Gastrocnemius medialis (tissue), 4 donors: ENCODE results near the gene SH2D6. TPM values are rescaled to one million over a fixed set of nuclear protein-coding genes. Genes with fewer than 3 reads are reported as not detected.
A peak's percentile ranks its signal among the peaks of the same experiment; 100 is the strongest.

Experiments used
- ATAC-seq, 2 donors: fragments of 150-250 bp; one replicate each; pipeline ENCODE4 v1.9.1; 2016
- DNase-seq, 2 donors: peaks; one replicate each; pipeline ENCODE4 v3.0.0-alpha.2; 2019
- H3K27ac ChIP-seq, 4 donors: fragments of 200-600 bp; sonication (generic); 1 replicate in 1 of 4; 2 replicates in 3 of 4; pipeline ENCODE4 v1.5.1; 2016 to 2018; ENCODE audit warnings: mild to moderate bottlenecking in 2 of 4, moderate library complexity in 1 of 4
- H3K27me3 ChIP-seq, 3 donors: fragments of 200-600 bp; sonication (generic) in 2 of 3; 1 replicate in 1 of 3; 2 replicates in 2 of 3; pipeline versions ENCODE4 v1.5.1 to v1.6.0; 2016 to 2019; ENCODE audit warnings: mild to moderate bottlenecking in 1 of 3, moderate library complexity in 1 of 3
- H3K36me3 ChIP-seq, 2 donors: fragments of 200-600 bp; sonication (generic) in 1 of 2; one replicate each; pipeline ENCODE4 v1.5.1; 2017 to 2018
- H3K4me1 ChIP-seq, 2 donors: fragments of 200-600 bp; sonication (generic) in 1 of 2; one replicate each; pipeline ENCODE4 v1.5.1; 2016 to 2017; ENCODE audit warnings: mild to moderate bottlenecking in 2 of 2
- H3K4me3 ChIP-seq, 4 donors: fragments of 200-600 bp; sonication (generic) in 3 of 4; 1 replicate in 1 of 4; 2 replicates in 3 of 4; pipeline ENCODE4 v1.5.1; 2016 to 2019; ENCODE audit warnings: mild to moderate bottlenecking in 2 of 4
- H3K9me3 ChIP-seq, 3 donors: fragments of 200-600 bp; sonication (generic) in 2 of 3; 1 replicate in 1 of 3; 2 replicates in 2 of 3; pipeline ENCODE4 v1.5.1; 2016 to 2019
- POLR2A ChIP-seq, 2 donors: fragments of 450-650 bp; IDR thresholded peaks; one replicate each; pipeline ENCODE4 v1.6.1; 2017; ENCODE audit warnings: antibody characterized with exemption in 2 of 2, mild to moderate bottlenecking in 2 of 2, moderate library complexity in 2 of 2
- in situ Hi-C, 4 donors: fragments of 200-750 bp; cut with MboI; loops; one replicate each; pipeline versions ENCODE4 v1.15.0 to v1.8.0; 2017; ENCODE audit warnings: low sequenced_read_pairs in 4 of 4
- intact Hi-C: fragments of 100-400 bp; cut with DNase I; formaldehyde crosslinking; loops from one replicate; pipeline ENCODE4 v1.15.1; 2023; ENCODE audit warnings: low total_unique reads
- total RNA-seq, 4 donors: library from RNA; depleted of rRNA; stranded (reverse); fragments of >200 nt; gene quantifications; one replicate each; pipeline versions ENCODE4 v1.1.0 to v1.2.3, GENCODE V29; 2016
- TF ChIP-seq, protein P1 (sequence below), 5 experiments: fragments of 450-650 bp in 3 of 5; fragments of 200-600 bp in 2 of 5; sonication (generic) in 2 of 5; IDR thresholded peaks in 4 of 5; conservative IDR thresholded peaks in 1 of 5; 1 replicate in 4 of 5; 2 replicates in 1 of 5; pipeline ENCODE4 v1.5.1; 2016 to 2019; ENCODE audit warnings: antibody characterized with exemption in 5 of 5, mild to moderate bottlenecking in 3 of 5, moderate library complexity in 3 of 5

SH2D6 gene
- total RNA-seq, 4 donors from 2014 or later: 3.5 TPM; not detected in 3

DNA sequence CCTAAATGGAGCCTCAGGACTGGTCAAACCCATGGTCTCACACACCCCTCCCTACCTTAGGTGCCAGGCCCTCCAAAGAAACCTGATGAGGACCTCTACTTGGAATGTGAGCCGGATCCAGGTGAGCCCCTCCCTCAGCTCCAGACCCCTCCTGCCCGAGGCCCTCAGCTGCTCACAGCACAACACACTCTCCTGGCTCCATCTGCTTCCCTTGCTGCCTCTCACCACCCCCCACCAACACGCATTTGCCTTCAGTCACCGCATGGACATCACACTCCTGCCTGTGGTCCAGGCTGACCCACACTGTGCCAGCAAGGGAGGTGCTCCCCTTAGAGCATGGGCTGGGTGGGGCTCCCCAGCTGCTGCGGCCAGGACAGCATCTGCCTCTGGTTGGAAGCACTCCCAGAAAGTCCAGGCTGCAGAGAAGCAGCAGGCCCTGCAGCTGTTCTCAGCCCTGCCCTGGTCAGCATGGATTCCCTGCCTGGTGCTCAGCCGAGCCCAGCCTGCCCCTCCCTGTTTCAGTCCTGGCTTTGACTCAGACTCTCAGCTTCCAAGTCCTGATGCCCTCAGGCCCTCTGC is 15.1 kb downstream of the SH2D6 start:
- Histone ChIP-seq H3K4me1 (peaks cover 28 to 50% of the 10 kb centered on the region in 2 donors), H3K27me3 (no peaks in the 10 kb centered on the region), H3K36me3 (no peaks in the 10 kb centered on the region), H3K27ac (peak overlapping the region; percentile 85 to 98 (median 96)), H3K9me3 (no peaks in the 10 kb centered on the region), H3K4me3 (peak overlapping the region in 1 of 4 donors; percentile 15)
- intact Hi-C loops (loop anchor here (1.0 kb wide), 2 partner anchors 72 to 106 kb away; partner anchors contain the start of gene MAT2A), in situ Hi-C loops (no loop called here)
- peak; percentile 96 to 99 for DNase-seq
- TF ChIP-seq, protein P1, sequence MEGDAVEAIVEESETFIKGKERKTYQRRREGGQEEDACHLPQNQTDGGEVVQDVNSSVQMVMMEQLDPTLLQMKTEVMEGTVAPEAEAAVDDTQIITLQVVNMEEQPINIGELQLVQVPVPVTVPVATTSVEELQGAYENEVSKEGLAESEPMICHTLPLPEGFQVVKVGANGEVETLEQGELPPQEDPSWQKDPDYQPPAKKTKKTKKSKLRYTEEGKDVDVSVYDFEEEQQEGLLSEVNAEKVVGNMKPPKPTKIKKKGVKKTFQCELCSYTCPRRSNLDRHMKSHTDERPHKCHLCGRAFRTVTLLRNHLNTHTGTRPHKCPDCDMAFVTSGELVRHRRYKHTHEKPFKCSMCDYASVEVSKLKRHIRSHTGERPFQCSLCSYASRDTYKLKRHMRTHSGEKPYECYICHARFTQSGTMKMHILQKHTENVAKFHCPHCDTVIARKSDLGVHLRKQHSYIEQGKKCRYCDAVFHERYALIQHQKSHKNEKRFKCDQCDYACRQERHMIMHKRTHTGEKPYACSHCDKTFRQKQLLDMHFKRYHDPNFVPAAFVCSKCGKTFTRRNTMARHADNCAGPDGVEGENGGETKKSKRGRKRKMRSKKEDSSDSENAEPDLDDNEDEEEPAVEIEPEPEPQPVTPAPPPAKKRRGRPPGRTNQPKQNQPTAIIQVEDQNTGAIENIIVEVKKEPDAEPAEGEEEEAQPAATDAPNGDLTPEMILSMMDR (IDR thresholded peaks at IDR 0.05 in 4 of 5, conservative IDR thresholded peaks at IDR 0.05 in 1 of 5): peak in 1 of 5 experiments; percentile 18
- TF ChIP-seq POLR2A (IDR thresholded peaks at IDR 0.05): peak; percentile 77
- peak; percentile 64 for ATAC-seq

DNA sequence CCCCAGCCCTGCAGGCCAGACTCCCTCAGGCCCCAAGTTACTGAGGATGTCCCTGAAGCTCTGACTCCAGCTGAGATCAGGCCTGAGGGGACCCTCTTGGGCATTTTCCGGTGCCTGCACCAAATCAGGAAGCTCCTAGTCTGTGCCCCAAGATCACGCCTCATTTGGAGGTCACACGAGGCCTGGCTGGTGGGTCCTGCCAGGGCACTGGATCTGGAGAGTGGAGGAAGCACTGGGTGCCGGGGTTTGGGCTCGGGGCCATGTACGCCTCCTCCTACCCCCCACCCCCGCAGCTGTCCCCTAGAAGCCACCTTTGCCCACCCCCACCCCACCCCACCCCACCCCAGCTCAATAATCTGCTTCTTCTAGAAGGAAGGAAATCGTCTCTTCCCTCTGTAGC is 16.2 kb downstream of the SH2D6 start:
- Histone ChIP-seq H3K27me3 (no peaks in the 10 kb centered on the region), H3K4me3 (no peak overlapping the region), H3K4me1 (peaks cover 31 to 54% of the 10 kb centered on the region in 2 donors), H3K27ac (peak overlapping the region; percentile 85 to 98 (median 96)), H3K36me3 (no peaks in the 10 kb centered on the region), H3K9me3 (no peaks in the 10 kb centered on the region)
- DNase-seq (peak in 1 of 2 donors; percentile 39), ATAC-seq (no peak)
- no peak for TF ChIP-seq POLR2A (IDR thresholded peaks at IDR 0.05)
- TF ChIP-seq, protein P1 (IDR thresholded peaks at IDR 0.05 in 4 of 5, conservative IDR thresholded peaks at IDR 0.05 in 1 of 5): no peak
- in situ Hi-C loops: no loop called here
- intact Hi-C loops: loop anchor here (5.0 kb wide), 1 partner anchor 168 kb away; the partner anchor contains the start of gene TMEM150A

DNA sequence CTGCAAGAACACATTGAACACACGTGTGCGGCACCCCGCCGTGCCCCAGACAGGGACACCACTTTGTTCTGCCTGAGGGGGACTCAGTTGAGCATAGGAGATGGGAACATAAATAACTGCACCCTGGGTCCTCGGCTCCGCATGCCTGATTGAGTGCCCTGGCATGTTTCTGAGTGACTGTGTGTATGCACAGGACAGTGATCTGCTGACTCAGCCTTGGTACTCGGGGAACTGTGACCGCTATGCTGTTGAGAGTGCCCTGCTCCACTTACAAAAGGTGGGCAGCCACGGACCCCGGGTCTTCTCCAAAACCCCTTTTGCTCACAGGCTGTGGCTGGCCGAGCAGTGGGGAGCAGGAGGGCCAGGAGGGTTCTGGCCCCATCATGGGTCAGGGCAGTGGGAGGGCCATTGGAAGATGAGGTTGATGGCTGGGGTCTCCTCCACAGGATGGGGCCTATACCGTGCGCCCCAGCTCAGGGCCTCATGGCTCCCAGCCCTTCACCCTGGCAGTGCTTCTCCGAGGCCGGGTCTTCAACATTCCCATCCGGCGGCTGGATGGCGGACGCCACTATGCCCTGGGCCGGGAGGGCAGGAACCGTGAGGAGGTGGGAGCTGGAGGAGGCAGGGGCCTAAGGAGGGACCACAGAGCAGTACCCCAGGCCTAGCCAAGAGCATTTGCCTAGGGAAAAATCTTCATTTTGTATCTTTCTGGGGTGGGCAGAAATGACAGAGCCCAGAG is 16.9 kb downstream of the SH2D6 start:
- ATAC-seq (no peak), DNase-seq (peak in 1 of 2 donors; percentile 44)
- intact Hi-C loops (loop anchor here (5.0 kb wide), 1 partner anchor 167 kb away; the partner anchor contains the start of gene TMEM150A), in situ Hi-C loops (no loop called here)
- H3K9me3 ChIP-seq: no peaks in the 10 kb centered on the region
- H3K36me3 ChIP-seq: no peaks in the 10 kb centered on the region
- no peak for TF ChIP-seq POLR2A (IDR thresholded peaks at IDR 0.05)
- TF ChIP-seq, protein P1 (IDR thresholded peaks at IDR 0.05 in 4 of 5, conservative IDR thresholded peaks at IDR 0.05 in 1 of 5): no peak
- peak overlapping the region; percentile 85 to 98 (median 96) for H3K27ac ChIP-seq
- peaks cover 31 to 54% of the 10 kb centered on the region in 2 donors for H3K4me1 ChIP-seq
- H3K4me3 ChIP-seq: no peak overlapping the region
- H3K27me3 ChIP-seq: no peaks in the 10 kb centered on the region

DNA sequence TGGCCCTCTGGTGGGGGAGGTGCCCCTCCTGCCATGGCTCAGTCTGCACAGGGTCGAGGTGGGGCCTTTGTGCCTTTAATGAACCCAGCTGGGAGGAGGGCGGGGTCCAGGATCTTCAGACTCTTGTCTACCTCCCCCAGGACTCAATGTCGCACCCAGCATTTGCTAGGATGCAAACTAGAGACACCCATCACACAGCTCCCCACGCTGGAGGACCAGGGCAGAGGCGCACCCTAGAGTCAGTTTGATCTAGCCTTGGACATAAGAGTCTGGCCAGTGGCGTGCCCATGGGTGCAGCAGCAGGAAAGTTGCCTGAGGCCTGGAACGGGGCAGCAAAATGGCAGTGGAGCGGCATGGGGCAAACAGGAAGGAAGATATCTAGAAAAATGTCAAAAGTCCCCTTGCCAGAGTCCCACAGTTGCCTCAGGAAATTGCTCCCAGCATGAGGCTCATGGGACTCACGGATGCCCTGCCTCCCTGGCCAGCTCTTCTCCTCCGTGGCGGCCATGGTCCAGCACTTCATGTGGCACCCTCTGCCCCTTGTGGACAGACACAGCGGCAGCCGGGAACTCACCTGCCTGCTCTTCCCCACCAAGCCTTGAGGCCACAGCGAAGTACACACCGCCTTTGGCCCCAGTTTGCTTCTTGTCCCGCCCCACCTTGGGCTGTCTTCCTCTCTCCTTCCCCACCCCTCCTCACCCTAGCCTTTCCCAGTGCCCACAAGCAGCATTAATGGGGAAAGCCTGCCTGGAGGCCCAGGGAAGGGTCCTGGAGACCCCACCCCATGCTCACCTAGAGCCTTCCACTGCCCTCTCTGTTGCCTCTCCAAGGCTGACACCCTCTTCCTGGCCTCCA is 17.7 kb downstream of the SH2D6 start:
- no peak for TF ChIP-seq POLR2A (IDR thresholded peaks at IDR 0.05)
- TF ChIP-seq, protein P1 (IDR thresholded peaks at IDR 0.05 in 4 of 5, conservative IDR thresholded peaks at IDR 0.05 in 1 of 5): no peak
- Histone ChIP-seq H3K27ac (peak overlapping the region; percentile 85 to 98 (median 96)), H3K27me3 (no peaks in the 10 kb centered on the region), H3K9me3 (no peaks in the 10 kb centered on the region), H3K4me3 (no peak overlapping the region), H3K4me1 (peaks cover 31 to 54% of the 10 kb centered on the region in 2 donors), H3K36me3 (no peaks in the 10 kb centered on the region)
- intact Hi-C loops: loop anchor here (5.0 kb wide), 1 partner anchor 166 kb away; the partner anchor contains the start of gene TMEM150A
- in situ Hi-C loops: no loop called here
- ATAC-seq: no peak
- DNase-seq: no peak
